Brain pericyte (primary cell): ENCODE results near the gene FADS6.
"Not testable (repeated sequence)": the region's sequence is repeated elsewhere in the genome, so short reads cannot be mapped to it uniquely, and the experiment has no call there.

Source experiments
- DNase-seq: peaks from one replicate; pipeline ENCODE4 v3.0.0-alpha.2; 2012; ENCODE audit warnings: low read depth, low spot score

FADS6 gene

DNA sequence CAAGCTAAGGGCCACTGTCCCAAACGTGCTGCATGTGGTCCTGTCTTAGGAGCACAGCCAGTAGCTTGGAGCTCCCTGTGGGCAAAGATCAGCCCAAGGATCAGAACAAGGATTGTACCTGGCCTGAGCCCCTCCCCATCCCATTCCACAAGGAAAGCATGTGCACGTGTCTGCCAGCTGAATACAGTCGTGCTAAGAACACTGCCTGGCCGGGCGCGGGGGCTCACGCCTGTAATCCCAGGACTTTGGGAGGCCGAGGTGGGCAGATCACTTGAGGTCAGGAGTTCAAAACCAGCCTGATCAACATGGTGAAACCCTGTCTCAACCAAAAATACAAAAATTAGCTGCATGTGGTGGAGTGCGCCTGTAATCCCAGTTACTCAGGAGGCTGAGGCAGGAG, 23.4 kb downstream of the FADS6 start:
- DNase-seq: not testable (repeated sequence)

DNA sequence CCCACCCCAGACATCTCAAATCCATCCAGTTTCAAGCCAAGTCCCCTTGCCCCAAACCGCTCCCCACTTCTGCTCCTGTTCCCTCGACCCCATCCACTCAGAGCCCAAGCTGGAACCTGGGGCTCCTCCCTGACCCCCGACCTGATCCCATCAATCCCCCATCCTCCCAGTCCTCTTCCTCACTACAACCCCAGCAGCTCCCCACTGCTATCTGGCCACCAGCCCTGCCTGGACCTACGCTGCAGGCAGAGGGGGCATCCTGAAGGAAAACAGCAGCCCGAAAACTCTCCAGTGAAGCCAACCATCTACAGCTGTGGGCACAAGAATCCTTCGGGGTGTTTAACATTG, 24.6 kb downstream of the FADS6 start:
- DNase-seq: no peak

DNA sequence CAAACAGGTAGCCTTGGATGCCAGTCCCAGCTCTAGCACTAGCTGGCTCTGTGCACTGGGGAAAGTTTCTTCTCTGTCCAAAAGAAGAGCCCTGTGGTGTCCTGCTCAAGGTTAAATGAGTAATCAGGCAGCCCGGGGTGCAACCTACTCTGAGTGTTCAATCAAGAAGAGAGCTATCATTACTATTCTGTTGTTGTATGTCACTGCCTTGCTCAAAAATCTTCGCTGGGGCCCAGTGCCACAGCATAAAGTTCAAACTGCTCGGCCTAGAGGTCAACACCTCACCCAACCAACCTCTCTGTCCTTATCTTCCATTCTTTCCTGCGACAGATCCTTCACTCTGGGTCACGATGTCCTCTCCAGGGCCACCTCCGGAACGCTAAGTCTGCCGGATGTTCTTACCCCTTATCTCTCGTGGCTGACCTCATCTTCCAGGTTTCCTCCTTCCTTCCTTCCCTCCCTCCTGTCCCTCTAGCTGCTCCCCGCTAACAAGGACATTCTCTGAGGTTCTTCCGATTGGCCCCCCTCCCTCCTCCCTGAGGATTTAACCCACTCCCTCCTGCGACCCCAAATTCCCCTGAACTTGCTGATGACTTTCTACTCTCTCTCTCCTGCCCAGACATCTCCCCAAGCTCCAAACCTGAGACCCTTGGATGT, 25.1 kb downstream of the FADS6 start:
- no peak for DNase-seq

DNA sequence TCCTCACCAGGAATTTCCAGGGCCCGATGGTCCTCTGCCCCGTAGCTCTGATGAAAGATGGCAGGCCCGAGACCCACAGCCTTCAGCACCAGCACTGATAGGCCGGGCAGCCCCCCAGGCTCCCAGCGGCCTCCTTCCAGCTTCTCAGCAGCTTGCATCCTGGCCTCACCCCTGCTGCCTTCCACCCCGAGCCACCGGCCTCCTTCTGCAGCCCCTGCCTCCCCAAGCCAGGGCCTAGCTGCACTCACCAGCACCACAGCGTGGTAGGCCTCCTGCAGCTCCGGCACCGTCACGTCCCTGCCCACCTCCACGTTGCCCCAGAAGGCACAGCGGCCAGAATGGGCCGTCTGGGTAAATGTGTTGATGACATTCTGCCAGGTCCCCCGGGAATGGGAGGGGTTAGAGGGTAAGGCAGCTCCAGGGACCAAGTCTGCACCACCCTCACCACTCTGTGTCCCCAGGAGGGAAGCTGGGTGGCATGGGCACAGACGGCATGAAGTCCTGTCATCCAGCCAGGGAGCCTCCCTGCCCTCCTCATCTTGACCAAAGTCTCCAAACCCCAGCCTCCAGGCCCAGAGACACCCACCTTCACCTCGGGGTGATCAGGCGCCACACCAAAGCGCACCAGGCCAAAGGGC, 27.1 kb downstream of the FADS6 start:
- DNase-seq: no peak

DNA sequence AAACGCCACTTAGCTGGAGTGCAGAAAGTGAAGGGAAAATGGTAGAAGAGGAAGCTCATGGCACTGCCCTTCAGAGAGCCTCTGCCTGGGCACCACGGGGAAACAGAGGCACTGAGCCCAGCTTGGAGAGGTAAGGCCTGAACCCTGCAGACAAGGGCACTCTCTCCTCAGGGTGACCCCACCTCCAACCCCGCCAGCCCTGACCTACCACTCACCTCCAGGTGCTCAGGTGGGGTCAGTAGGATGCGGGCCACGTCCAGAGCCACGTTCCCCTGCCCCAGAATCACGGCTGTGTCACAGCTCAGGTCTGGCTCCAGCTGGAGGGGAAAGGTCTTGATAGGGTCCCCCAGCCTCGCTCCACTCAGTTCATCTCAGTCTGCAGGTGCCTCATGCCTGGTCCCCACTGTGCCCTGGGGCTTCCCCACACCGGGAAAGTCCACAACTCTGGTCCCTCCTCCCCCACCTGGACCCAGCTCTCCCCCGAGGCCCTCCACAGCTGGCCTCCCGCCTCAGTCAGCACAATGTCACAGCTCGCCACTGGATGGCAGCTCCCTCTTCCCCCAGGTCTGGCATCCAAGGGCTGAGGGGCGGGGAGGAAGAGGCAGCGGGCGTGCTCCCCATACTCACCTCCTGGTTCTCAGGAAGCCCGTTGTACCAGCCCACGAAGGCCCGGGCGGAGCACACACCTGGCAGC, 27.8 kb downstream of the FADS6 start:
- no peak for DNase-seq

DNA sequence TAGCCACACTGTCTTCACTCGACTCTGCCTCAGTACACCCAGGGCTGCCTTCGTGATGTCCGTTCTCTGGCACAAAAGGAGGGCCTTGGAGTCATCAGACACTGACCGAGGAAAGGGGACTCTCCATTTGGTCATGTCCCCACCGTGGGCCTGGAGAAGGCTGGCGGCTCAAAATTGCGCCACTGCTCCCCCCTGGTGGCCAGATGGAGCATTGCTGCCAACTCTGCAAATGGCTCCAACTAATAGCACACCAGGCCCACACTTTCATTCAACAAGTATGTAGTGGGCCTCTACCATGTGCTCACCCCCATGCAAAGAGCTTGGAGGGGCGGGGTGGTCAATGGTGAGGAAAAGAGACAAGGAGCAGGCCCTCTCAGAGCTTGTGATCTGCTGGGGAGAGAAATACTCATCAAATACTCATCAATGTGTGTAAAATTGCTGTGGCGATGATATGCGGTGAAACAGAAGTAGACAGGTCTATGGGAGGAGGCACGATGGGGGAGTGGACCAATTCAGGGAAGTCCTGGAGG, 28.5 kb downstream of the FADS6 start:
- no peak for DNase-seq

DNA sequence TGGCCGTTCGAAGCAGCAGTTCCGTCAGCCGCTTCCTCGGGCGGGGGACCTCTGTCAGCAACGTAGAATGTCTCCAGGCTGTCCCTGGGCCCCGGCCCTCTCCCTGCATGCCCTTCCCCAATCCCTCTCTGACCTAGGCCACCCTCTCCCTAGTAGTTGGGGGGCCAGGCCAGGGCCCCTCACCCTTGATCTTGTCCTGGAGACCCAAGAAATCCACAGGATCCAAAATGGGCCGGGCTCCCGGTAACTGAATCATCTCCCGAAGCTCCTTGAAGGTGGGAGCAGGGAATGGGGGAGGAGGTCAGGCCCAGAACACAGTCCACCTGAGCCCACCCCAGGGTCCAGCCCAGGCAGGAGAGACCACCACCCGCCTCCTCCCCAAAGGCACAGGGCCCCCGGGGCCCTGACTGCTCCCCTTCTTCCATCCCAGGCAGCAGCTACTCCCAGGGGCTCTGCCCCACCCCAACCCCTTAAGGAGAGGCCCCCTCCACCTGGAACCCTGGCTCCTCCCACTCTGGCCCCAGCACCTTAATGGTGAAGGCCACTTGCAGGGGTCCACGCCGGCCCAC, 29.1 kb downstream of the FADS6 start:
- no peak for DNase-seq

DNA sequence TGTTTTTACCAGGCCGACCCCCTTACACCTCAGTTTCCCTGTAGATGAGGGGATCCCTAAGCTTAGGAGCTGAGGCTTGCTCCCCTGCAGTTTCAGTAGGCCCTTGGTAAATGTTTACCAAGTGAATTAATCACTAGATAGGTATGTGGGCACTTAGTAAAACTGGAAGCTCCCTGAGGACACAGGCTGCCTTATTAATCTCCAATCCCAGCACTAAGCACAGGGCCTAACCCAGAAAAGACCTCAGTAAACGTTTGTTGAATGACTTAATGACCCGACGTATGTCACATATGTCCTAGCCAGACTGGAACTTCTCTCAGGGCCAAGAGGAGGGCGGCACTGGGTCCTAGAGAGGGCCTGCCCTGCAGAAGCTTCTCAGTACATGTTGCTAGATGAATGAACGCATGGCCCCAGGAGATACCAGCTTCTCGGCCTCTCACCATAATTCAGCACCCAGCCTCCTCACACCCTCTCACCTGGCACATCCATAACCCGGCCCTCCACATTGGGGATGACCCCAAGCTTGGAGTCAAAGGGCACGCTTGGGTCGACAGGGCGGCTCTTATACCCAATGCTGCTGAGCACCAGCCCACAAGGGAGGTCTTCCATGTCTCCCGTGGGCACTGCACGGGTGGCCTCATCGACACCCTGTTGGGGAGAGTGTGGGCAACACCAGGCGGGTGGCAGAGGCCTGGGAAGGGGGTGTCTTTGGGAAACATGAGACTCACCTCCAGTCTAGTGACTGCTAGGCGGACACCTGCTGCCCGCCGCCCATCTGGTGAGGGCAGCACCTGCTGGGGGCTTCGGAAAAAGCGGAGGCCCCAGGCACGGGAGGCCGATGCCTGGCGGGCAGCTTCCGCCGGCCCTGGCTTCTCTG, 29.8 kb downstream of the FADS6 start:
- no peak for DNase-seq

DNA sequence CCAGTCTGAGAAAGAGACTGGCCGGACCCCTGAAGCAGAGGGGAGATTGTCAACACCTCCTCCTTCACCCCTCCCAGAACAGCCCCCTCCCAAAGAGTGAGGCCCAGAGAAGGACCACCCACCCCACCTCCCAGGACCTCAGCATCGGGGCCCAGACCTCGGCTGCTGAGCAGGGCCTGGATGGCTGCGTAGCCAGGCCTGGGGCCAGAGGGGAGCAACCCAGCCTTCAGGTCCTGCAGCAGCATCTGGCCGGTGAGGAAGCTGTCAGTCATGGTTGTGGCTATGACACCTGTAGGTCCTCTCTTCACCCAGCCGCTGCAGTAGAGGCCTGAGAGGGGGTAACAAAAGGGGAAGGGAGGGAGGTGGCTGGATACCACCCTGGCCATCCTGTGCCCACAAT, 30.5 kb downstream of the FADS6 start:
- no peak for DNase-seq

DNA sequence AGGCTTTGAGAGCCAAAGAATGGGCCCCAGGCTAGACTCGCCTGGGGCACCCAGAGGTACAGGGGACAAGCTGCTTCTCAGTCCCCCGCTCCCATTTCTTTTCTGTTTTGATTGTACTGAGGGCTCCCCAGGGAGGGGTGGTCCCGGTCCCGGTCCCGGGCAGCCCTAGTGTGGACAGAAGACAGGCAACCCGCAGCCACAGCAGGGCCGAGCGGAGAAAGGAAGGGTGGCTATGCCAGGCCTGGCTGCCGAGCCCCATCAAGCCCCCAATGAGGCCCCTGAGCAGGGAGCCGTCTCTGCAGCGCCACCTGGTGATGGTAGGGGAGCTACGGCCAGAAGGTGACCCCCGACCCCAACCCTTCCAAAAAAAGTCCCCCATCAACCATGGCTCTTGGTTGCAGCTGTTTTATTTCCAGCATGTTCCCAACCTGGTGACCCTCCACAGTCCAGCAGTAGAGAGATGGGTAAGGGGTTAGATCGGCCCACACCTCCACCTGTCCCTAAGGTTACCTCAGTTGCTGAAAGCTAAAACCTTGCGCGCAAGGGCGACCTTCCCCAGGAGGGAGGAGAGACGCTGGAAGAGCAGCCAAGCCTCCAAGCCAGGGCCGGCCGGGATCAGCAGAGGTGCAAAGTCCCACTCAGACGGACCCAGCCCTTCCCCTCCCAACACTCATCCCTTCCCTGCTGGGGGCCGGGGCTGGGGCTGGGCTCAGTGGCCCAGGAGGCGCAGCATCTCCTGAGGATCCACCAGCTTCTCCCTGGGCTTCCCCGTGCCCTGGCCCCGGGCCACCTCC, 31.1 kb downstream of the FADS6 start:
- no peak for DNase-seq

DNA sequence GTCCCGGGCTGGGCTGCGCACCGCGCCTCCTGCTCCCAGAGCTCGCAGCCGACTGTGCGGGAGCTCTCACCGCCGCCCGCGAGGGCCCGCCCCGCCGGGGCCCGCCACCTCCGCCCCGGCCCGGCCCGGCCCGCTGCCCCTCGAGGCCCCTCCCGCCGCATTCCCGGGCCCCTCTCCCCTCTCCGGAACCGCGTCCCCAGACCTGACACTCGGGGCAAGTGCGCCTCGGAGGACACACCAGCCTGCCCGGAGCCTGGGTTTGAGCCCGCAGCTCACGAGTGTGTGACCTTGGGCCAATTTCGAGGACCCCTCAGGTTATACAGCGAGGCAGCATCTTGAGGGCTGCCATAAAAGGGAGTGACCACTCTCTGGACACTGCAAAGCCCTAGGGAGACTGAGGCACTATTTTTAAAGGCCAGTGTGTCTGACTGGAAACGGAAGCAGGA, 31.7 kb downstream of the FADS6 start:
- no peak for DNase-seq

DNA sequence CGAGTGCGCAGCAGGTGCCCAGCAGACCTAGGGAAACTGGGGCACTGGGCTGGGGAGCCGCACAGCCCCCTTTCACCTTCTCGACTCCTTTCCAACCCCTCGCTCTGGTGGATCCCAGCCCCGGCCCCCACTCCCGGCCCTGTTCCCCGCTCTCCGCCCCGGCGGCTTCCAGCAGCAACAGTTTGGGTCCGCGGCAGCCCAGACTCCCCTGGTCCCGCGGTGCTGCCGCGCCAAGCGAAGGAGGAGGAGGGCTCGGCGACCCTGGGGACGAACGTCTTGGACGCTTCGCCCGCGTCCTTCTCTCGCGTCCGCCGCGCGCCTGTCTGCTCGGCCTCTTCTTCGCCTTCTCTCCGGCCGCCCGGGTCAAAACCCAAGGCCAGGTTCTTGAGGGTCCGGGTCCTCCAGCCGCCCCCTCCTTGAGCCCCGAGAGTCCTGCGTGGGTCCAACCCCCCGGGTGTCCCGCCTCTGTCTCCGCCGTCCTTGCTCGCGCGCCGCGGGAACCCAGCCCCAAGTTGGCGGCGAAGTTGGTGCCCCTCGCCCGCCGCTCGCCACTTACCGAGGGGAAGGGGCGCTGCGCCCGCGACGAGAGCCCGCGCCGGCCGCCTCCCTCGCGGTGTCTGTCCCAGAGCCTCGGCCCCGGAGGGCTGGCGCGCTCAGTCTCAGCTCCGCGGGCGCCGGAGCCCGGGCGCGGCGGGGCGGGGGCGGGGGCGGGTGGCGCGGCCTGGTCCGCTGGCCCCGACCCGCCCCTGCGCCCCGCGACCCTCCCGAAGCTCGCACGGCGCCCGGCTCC, 32.4 kb downstream of the FADS6 start:
- DNase-seq: no peak

DNA sequence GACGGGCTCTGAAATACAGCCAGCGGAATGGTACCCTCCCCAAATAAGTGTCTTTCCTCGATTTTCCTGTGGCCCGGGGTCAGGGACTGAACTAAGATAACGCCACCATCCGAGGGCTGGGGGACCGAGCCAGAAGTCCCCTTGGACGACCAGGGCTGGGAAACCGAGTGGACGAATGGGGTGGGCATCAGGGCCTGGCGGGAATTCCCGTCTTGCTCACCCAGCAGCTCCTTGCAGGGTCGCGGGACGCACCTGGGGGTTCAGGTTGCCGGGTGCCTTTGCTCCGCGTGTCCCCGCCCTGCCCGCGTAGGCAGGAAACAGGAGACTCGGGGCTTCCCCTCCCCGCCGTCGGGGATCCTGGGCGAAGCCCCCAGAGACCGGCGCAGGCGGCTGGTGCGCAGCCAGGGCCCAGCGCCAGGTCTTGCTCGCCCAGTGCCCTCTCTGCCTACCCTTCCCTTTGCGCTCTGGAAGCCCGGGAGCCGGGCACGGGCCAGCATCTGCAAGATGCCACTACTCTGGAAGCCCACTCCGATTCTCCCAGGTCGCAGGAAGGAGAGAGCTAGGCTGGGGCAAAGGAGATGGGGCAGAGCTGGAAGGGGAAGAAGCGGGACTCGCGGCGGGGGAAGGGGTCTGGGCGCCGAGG, 33.1 kb downstream of the FADS6 start:
- no peak for DNase-seq

DNA sequence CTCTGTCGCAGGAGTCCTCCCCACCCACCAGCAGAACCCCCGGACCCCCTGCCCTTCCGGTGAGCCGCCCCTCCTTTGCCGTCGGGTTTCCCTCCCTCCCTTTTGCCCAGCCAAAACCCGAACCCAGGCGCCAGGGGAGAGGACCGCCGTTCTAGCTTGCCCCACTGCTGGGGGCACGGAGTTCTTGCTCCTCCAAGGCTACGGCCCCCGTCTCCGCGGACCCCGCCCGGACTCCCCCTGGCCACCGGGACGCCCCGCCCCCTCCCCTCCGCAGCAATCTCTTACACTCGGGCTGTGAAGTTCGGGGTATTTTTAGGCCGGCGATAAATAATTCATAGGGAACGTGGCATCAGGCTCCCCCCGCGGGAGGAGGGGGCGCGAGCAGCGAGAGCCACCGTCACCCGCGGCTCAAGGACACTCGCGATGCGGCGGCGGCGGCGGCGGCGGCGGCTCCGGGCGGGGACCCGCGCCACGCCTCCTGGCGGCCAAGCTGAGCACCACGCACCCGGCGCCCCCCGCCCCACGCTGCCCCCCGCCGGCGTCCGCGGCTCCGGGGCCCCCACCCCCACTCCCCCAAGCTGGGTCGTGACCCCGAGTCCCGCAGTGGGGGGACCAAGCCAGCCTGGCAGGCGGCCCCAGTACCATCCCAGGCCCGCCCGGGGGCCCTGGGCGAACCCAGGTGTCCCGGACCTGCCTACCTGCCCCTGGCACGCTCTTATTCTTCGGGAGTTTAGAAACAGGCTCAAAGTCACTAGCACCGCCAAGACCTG, 33.8 kb downstream of the FADS6 start, which contains the start of gene GRIN2C:
Gene GRIN2C, minus strand, starts transcription at position 427 of the 770 bp plus-strand sequence. CDS start 4,793 bp downstream, outside the sequence.
- no peak for DNase-seq

DNA sequence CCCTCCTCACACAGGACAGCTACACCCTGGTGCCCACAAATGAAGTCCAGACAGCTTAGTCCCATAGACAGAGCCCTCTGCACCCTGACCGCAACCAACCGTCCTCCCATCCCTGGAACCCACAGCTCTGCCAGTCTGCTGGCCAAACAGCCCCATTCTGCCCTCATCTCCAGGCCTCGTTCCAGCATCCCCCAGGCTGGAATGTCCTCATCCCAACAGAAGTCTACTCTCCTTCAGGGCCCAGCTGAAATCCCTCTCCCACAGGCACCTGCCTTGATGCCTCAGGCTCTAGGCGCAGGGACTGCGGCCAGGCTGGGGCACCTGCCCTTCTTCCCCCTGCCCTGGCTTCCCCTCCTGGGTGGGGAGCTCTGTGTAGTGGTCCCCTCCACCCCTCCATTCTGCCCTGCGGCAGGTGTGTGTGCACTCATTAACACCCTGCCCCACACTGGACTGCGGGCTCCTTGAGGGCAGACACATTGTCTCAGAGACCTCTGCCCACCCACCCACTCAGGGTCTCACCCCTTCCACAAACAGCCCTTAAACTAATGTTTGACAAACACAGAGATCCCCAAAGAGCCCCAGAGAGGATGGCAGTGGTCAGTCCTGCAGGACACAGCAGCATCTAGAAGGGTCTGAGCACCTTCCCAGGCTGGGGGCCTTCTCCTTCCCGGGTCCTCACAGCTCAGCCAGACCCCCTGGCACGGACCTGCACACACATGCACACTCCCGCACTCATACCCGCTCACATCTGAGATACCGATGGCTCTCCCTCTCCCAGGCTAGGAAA, 34.6 kb downstream of the FADS6 start:
- no peak for DNase-seq

DNA sequence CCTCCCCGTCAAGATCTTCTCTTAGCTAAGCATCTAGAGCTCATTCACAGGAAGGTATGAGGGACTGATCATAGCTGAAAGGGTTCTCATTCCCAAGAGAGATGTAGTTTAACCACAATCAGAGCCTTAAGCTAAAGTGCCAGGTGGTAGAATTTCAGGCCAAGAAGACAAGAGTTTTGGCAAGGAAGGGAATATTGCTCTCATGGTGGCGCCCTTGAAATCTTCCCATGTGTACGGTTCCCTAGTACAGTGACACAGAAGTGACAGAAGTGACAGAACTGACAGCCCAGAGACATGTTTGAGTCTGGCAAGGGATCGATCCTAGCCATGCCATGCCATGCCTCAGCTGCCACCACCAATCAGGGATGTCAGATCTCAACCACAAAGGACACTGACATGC, 36.2 kb downstream of the FADS6 start:
- no peak for DNase-seq

DNA sequence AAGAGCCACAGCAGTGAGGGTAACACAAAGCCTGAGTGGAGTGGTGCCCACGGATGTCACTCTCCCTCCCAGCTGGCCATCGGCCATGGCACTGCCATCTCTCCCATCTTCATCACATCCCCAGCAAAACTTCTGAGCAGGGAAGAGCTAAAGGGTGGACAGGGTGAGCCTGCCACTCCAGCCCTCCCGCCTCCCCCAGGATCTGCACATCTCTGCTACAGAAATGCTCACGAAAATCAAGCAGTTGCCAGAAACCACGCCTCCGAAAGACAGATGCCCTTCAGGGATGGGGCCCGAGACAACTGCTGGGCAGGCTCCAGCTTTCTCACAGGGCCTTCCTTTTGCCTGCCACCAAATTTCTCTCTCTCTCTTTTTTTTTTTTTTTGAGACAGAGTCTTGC, 37.3 kb downstream of the FADS6 start:
- DNase-seq: no peak

DNA sequence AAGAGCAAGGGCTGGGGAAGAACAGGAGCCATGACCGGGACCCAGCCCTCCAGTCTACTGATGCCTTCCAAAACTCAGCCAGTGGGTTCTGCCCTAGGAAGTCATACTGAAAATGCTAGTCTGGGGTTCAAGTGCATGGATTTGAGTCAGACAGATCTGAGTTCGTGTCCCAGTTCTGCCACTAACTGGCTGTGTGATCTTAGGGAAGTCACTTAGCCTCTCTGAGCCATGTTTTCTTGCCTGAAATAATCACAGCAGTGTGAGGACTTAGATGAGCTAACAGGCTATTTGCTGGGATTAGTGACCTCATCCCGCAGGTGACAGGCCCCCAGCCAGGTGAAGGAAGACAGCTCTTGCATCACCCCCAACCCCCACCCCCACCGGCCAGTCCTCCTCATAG, 38.1 kb downstream of the FADS6 start:
- DNase-seq: no peak
